Lower lobe of right lung (tissue), 2 donors: Measurements from ENCODE around the gene CEP152. TPM values are rescaled to one million over a fixed set of nuclear protein-coding genes. Genes with fewer than 3 reads are reported as not detected.
"Not testable (repeated sequence)": the region's sequence is repeated elsewhere in the genome, so short reads cannot be mapped to it uniquely, and the experiment has no call there.

ENCODE experiments used
- ATAC-seq, 2 donors: fragments of 200-7000 bp; cut with Tn5 transposase; one replicate each; pipeline ENCODE4 v1.9.1; 2020 to 2022; ENCODE audit warnings: mild to moderate bottlenecking in 2 of 2, moderate library complexity in 2 of 2
- DNase-seq: peaks from one replicate; pipeline ENCODE4 v3.0.0-alpha.2; 2020
- H3K27ac ChIP-seq: fragments of 200-600 bp; one replicate; pipeline ENCODE4 v1.8.0; 2022
- H3K27me3 ChIP-seq: fragments of 200-600 bp; one replicate; pipeline ENCODE4 v1.8.0; 2022; ENCODE audit warnings: low read depth
- H3K36me3 ChIP-seq: fragments of 200-600 bp; one replicate; pipeline ENCODE4 v1.8.0; 2022; ENCODE audit warnings: mild to moderate bottlenecking
- H3K4me1 ChIP-seq: fragments of 200-600 bp; one replicate; pipeline ENCODE4 v1.8.0; 2022
- H3K4me3 ChIP-seq: fragments of 200-600 bp; one replicate; pipeline ENCODE4 v1.8.0; 2022; ENCODE audit warnings: mild to moderate bottlenecking
- H3K9me3 ChIP-seq: fragments of 200-600 bp; one replicate; pipeline ENCODE4 v1.8.0; 2022
- CTCF ChIP-seq: fragments of 200-600 bp; IDR thresholded peaks from one replicate; pipeline ENCODE4 v1.8.0; 2022; ENCODE audit warnings: antibody characterized with exemption, mild to moderate bottlenecking
- intact Hi-C: fragments of 100-400 bp; cut with DNase I; formaldehyde crosslinking; loops from one replicate; pipeline ENCODE4 v1.11.0; 2022
- total RNA-seq: library from RNA; stranded (reverse); fragmentation: NEBNext Ultra II Directional; extraction: Animal tissue kit (Norgen Biotek cat#: 25700); gene quantifications from one replicate; pipeline ENCODE4 v1.2.1, GENCODE V29; 2021
- donor health status: DM: no; HTN: yes; CAD: no; lungs with severe emphysema.

Gene CEP152
- total RNA-seq, 1 donor from 2014 or later: 6.5 TPM

- intact Hi-C loops: no loop called here
- DNase-seq (no peak), ATAC-seq (peak; percentile 64 to 66)
- Histone ChIP-seq H3K4me1 (no peaks in the 10 kb centered on the region), H3K27ac (no peak overlapping the region), H3K9me3 (no peaks in the 10 kb centered on the region), H3K4me3 (no peak overlapping the region), H3K36me3 (no peaks in the 10 kb centered on the region), H3K27me3 (no peaks in the 10 kb centered on the region)
- TF ChIP-seq CTCF: peak; percentile 43
These were observed 44.9 kb upstream of the CEP152 start for GRCh38 chr15:48855501-48856440.

- ATAC-seq, H3K27me3 ChIP-seq, H3K9me3 ChIP-seq, DNase-seq, intact Hi-C loops, H3K4me3 ChIP-seq, H3K36me3 ChIP-seq, H3K27ac ChIP-seq, H3K4me1 ChIP-seq: not testable (repeated sequence)
These were observed 43.6 kb upstream of the CEP152 start for GRCh38 chr15:48854434-48854833.

- Histone ChIP-seq H3K36me3 (no peaks in the 10 kb centered on the region), H3K27me3 (no peaks in the 10 kb centered on the region), H3K27ac (no peak overlapping the region), H3K9me3 (no peaks in the 10 kb centered on the region), H3K4me3 (no peak overlapping the region), H3K4me1 (no peaks in the 10 kb centered on the region)
- TF ChIP-seq CTCF: no peak
- ATAC-seq: no peak
- intact Hi-C loops: no loop called here
- no peak for DNase-seq
These were observed 41.1 kb upstream of the CEP152 start for GRCh38 chr15:48851956-48852355.

- intact Hi-C loops: no loop called here
- no peak overlapping the region for H3K27ac ChIP-seq
- H3K36me3 ChIP-seq: no peaks in the 10 kb centered on the region
- TF ChIP-seq CTCF: no peak
- ATAC-seq: no peak
- no peaks in the 10 kb centered on the region for H3K27me3 ChIP-seq
- H3K4me3 ChIP-seq: no peak overlapping the region
- no peaks in the 10 kb centered on the region for H3K4me1 ChIP-seq
- no peak for DNase-seq
- no peaks in the 10 kb centered on the region for H3K9me3 ChIP-seq
These were observed 39.8 kb upstream of the CEP152 start for GRCh38 chr15:48850648-48851047.

GRCh38 chr15:48845123-48845522, 34.3 kb upstream of the CEP152 start:
- H3K9me3 ChIP-seq: no peaks in the 10 kb centered on the region
- no peaks in the 10 kb centered on the region for H3K4me1 ChIP-seq
- no peak overlapping the region for H3K4me3 ChIP-seq
- intact Hi-C loops: no loop called here
- no peak overlapping the region for H3K27ac ChIP-seq
- ATAC-seq (no peak), DNase-seq (no peak)
- TF ChIP-seq CTCF: no peak
- H3K36me3 ChIP-seq: no peaks in the 10 kb centered on the region
- H3K27me3 ChIP-seq: no peaks in the 10 kb centered on the region

- no peaks in the 10 kb centered on the region for H3K9me3 ChIP-seq
- TF ChIP-seq CTCF: no peak
- no peaks in the 10 kb centered on the region for H3K4me1 ChIP-seq
- DNase-seq: no peak
- H3K36me3 ChIP-seq: no peaks in the 10 kb centered on the region
- H3K27ac ChIP-seq: no peak overlapping the region
- intact Hi-C loops: no loop called here
- no peak for ATAC-seq
- H3K27me3 ChIP-seq: no peaks in the 10 kb centered on the region
- no peak overlapping the region for H3K4me3 ChIP-seq
These were observed 31.6 kb upstream of the CEP152 start for GRCh38 chr15:48842501-48842900.
